NK-92 treated with Interleukin-12 subunit alpha and Interleukin-12 subunit beta, amount 100 ng/mL, for 24 hours (cell line): Measurements from ENCODE around the gene MPPED1.

Experiments
- DNase-seq: peaks from one replicate; lab custom pipeline; 2025; lab: John Stamatoyannopoulos, UW

The MPPED1 gene

DNA sequence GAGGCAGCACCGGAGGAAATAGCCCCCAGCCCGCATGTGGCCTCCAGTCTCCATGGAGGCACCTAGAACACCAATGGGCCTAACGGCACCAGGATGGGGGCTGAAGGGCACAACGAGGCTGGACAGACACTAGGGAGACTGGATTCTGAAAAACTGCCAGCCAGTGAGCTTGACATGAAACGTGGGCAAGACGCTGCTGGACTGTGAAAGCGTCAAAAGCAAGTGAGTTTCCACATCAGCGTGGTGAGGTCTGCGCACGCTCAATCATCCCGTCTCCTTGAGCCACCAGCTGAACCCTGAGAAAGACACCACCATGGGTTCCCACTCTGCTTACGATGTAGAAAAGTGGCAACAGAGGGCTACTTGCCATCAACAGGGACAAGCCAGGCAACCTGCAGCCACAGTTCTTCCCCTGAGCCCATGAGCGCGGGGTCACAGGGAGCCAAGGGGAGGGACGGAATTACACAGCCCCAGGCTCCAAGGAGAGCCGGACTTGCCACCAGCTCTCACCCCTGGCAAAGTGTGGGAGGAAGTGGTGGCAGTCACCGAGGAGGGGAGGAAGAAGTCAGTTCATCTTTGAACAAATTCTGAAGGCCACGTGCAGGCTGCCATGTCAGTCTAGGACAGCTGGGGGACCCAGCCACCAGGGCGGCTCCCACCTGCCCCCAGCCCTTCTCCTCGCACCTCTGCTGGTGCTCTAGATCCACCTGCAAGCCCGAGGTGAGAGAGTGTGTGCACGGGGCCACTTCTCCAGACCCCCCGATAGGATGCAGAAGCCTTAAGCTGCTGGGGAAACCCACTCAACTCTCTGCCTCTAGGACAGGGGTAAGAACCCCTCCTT is 131.1 kb downstream of the MPPED1 start:
- no peak for DNase-seq

DNA sequence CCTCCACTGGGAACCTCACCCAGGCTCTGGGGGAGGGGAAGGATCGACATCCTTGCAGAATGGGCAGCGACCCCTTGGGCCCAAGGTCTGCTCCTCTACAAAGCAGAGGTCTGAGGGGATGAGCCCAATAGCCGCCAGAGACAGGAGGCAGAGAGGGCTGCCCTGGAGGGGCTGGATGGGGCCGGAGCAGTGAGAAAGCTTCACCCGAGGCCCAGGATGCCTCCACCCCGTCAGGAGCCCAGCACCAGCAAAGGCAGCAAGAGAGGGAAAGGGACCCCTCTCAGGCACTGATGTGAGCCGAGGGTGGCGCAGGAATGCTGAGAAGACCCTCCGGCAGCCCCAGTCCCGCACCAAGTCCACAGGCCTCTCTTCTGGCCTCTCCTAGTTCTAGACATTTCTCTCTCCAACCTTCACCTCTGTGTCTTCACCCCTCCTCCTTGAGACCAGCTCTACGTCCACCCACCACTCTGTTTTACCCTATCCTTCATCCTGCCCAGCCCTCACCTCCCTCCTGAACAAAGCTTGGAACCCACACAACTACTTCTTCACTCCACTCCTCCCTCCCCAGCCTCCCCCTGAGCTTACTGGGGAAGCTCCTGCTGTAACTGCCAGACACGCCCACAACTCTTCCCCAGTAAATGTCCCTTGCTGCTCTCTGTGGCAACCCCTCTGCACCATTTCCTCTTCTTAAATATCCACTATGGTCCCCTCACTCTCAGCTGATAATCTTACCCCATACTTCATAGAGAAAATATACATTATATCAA is 131.9 kb downstream of the MPPED1 start:
- no peak for DNase-seq

DNA sequence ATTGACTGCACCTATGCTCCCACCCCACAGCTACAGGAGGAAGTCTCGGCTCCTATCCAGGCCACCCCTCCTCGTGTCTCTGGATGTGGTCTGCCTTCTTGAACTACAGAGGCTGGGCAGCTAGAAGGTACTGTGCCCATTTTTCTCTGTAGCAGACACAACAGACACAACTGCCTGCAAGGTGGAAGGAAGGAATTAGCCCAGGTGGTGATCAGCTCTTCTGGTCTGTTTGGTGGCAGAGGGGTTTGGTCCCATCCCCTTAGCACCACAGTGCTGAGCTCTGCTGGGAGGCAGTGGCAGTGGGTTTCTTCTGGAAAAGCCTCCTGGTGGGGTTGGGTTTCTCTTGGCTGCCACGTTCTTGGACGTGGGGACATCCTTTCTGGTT is 132.5 kb downstream of the MPPED1 start:
- DNase-seq = no peak

DNA sequence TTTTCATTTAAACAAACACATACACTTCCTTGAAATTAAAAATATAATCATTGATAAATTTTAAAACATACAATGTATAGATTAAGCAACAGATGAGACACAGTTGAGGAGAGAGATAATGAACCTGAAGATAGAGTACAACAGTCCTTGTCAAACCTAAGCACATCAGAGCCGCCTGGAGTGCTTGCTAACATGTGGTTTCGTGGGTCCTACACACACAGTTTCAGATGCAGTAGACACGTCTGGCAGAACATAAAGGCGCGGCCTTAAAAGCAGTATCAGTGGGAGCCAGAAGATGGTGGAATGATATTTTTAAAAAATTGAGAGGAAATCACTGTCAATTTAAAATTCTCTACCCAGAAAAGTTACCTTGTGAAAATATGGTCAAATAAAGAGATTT is 134.4 kb downstream of the MPPED1 start:
- no peak for DNase-seq

DNA sequence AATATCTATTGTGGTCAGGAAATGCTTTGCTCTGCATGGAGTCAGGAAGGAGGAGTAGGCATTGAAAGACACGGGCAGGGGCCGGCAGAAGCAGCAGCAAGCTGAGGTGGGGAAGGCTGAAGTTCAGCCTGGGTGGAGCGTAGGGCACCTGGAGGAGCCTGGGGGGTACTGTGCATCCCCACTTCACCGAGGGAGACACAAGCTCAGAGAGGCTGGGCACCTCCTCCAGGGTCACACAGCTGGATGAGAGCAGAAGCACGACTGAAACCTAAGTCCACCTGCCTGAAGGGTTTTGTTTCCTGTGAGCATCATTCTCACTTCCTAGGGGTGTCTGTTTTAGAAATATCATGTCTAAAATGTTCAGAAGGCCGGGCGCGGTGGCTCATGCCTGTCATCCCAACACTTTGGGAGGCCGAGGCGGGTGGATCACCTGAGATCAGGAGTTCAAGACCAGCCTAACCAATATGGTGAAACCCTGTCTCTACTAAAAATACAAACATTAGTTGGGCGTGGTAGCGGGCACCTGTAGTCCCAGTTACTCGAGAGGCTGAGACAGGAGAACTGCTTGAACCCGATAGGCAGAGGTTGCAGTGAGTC is 138.3 kb downstream of the MPPED1 start:
- no peak for DNase-seq

DNA sequence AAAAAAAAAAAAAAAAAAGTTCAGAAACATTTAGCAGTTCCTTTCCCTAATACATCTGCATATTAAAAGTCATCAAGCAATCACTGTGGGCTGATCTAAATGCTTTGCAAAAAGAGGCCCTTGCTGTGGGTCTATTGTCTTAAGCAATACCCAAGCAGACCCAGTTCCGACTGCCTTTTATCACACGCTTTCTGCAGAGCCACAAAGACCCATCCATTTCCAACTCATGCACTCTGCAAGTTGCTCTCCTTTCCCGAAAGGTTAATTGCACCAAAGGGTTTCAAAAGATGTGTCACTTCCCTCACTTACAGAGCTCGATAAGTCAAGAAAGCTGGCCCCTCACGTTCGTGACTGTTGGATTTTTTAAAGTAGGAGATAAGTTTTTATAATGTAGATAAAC is 138.9 kb downstream of the MPPED1 start:
- no peak for DNase-seq

DNA sequence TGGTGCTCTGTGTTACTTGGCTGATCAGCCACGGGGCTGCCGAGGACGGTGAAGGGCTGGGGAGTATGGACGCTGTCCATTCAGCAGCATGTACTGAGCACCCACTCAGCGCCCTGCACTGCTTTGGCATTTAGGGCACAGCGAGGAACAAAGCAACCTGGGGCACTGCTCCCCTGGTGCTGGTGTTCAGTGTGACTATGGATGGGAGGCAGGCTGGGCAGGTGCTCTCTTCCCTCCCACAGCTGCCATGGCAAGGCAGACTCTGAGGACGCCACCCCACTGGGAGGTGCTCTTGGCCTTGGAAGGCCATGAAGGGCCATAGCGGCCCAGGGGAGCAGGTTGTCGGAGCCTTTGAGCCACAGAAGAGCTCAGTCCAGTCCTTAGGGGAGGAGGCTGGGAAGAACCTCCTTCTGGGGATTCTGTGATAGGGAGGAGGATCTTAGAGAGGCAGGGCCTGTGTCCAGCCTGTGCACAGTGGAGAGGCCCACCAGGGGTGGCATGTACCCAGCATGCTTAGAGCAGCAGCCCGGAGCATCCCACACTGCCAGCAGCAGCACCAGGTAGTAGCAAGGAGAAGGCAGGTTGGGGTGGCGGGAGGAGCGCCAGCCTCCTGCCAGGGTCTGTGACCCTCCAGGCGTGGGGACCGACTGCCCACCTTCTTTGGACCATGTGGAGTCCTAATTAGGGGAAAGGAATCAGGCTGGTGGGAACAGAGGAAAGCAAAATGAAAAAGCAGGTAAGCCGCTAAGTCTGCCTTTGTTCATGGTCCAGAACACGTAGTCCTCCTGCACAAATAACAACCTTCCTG is 141.8 kb downstream of the MPPED1 start:
- no peak for DNase-seq

DNA sequence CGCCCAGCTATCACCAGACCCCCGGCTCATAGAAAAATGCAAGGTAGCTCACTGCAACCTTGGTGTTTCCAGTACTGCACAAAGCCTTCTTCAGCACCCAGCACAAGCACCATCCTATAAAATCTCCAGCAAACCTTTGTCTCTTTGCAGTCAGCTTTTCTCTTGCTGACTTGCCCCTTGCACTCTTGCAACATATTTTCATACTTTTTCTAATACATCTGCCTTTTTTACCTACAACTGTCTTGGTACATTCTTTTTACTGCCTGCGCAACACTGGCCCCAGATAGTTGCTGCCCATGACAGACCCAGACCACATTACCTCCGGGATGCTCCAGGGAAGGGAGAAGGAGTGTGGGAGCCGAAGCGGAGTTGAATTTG is 142.4 kb downstream of the MPPED1 start:
- no peak for DNase-seq

DNA sequence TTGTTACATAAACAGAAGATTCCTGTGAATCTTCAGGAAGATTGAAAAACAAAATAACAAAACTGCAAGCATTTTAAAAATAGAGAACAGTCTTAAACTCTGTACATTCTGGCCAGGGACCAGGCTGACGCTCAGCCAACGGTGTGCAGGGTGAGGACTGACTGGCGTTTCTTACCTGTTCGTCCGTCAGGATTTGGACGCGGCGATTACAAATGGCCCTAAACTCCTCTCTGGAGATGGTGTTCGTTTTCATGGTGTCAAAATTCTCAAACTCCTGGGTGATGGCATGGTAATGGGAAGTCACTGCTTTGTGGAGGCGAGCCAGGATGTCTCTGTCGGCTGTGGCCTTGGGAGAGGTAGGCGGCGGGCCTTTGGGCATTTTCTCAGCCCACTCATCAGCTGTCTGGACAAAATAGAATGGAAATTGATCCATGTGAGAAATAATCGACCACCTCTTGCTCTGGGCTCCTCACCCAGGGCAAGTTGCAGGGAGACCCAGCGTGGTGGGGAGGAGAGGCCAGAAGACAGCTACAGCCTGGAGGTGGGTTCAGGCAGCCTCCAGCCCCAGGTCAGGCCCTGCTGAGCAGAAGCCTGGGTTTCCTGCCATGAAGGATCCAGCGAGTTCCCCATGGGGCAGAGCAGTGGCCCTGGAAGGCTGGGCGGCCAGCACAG is 143.0 kb downstream of the MPPED1 start:
- no peak for DNase-seq

DNA sequence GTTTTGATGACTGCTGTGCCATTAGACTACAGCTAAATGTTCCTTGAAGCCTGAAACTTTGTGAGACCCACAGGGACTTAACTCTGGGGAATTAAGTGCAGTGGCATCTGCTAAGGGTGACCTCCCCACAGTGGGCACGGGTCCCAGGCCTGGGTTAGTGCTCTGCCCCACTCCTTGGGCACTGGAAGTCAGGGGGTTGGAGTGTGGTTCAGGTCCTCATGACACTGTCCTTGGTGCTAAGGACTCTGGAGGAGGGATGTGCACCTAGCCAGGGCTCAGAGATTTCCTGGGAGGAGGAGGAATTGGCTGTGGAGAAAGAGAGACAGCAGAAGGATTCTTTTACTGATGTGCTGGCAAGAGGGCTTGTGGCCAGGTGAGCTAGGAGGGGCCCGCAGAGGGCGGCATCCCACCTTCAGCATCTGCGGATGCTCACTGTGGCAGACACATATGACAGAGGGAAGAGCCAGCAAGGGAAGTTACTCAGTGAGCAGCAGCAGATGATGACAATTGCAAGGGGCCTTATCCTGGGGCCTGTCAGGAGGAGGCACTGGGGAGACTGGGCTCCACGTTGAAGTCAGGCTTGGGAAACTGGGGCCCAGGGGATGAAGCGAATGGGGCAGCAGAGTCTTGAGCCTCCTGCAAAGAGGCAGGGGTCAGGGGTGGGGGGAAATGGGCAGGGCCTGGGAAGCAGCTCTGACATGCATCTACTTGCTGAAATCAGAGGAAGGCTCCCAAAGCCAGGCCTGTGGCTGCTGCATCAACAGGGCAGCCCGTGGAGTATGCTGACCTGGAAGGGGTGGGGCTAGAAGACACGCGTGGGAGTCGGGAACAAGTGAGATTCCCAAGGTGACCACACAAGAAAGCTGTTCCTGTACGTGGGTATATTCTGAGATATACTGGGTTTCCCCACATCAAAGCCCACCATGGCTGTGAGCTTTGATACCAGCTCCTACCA is 144.0 kb downstream of the MPPED1 start:
- no peak for DNase-seq
